Adipose tissue (tissue), 3 donors: ENCODE measurements around the gene MOB3B. TPM values are rescaled to one million over a fixed set of nuclear protein-coding genes. Genes with fewer than 3 reads are reported as not detected.
A peak's percentile ranks its signal among the peaks of the same experiment; 100 is the strongest.

Experiments
- H3K27ac ChIP-seq: one replicate; pipeline ENCODE4 v1.5.1; 2013; ENCODE audit warnings: low read depth, low read length
- WGBS, 3 donors: extraction: QIAGEN DNeasy Blood & Tissue Kit; methylation state at CpG; one replicate each; pipeline ENCODE4 v1.1.7; 2013; 5-methylcytosine and 5-hydroxymethylcytosine counted together
- polyA plus RNA-seq, 3 donors: library from polyadenylated mRNA; stranded (reverse); fragments of 200-250 nt; gene quantifications; one replicate each; pipeline ENCODE4 v1.2.3, GENCODE V29; 2013
- donor health status: healthy with polysubstance abuse.
- donor health status: Bipolar disorder and iron deficiency.
- donor health status: healthy.

The MOB3B gene
- polyA plus RNA-seq, 3 donors: 1.7 to 3.5 (median 3.3) TPM

DNA sequence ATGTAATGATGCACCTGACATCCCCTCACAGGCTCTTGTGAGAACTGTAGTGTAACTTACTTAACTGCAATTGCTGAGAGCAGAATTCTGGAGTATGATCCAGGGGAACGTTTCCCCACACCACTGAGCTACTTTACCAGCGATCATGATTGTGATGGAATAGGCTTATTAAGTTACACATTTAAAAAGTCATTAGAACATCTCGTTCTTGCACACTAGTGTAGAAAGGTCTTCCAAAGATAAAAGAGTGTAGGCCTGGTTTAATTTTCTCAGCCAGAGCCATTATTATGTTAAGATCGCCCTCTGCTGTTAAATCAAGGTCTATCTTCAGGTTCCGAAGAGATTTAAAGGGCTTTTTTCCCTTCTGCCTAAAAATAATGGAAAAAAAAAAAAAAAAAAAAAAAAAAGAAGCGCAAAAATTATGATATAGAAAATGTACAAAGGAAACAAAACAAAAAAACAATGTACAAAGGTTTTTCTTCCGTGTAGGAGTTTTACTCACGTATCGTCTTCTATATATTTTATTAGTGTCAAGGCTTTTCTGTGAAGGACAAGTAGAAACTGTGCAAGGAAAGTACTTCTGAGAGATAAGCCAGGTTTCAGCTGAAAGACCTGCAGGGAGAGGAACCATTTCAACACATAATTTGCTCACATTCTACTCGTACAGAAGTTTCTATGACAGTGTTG lies 18.6 kb upstream of the MOB3B start:
- no peak overlapping the region for H3K27ac ChIP-seq
- 42 to 56% (median 50%) methylated on average over 10 of the region's 10 CpGs for WGBS, 3 donors

DNA sequence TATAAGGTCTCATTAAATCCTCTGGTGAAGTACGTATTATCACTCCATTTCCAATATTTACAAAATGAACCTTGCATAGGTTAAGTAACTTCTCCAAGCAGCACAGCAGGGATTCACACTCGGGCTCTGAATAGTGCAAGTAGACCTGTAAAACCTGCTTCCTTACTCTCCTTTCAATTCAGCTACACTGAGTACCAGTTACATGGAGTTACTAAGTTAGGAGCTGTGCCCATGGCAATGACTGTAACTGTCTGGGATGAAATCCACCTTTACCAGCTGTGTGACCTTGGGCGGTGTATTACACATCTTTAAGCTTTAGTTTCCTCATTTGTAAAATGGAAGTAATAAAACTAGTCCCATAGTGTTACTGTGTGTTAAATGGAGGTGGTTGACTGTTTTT lies 15.9 kb upstream of the MOB3B start:
- 60 to 94% (median 92%) methylated on average over 3 of the region's 3 CpGs for WGBS, 3 donors
- no peak overlapping the region for H3K27ac ChIP-seq

DNA sequence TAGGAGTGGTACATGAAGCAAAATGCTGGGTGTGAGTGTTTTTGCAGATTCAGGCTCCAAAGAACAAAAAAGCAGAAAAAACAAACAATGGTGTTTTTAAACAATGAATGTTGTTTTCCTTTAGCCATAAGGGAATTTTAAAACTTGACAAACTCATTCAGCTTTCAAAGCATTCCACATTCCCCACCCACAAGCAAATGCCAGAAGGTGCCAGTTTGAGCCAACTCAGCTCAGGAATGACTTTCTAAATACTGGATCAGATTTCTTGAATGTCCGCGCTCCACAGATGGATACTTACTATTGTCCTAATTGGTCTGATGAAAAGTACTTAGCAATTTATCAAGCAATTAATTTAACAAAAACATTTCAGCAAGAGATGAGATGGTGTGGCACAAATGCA lies 12.9 kb upstream of the MOB3B start:
- no peak overlapping the region for H3K27ac ChIP-seq

DNA sequence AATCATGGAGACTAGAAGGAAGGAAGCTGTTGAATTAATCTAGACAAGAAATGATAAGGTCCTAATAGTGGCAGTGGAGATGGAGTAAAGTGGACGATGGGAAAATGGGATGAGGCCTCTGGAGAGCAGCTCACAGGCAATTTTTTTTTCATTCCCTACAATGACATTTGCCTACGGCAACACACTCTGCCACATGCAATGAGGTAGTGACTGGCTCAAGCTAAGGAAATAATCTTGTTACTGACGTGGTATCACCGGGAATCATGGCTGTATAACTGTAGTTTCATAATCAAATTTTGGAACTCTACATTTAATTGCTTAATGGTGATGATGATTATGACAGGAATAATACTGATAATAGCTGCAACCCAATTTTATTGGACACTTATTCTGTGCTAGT lies 12.1 kb upstream of the MOB3B start:
- 64 to 95% (median 94%) methylated on average over 4 of the region's 4 CpGs for WGBS, 3 donors

More for the DNA sequence above, 12.9 kb upstream of the MOB3B start:
- 89 to 98% (median 92%) methylated on average over 2 of the region's 2 CpGs for WGBS, 3 donors

DNA sequence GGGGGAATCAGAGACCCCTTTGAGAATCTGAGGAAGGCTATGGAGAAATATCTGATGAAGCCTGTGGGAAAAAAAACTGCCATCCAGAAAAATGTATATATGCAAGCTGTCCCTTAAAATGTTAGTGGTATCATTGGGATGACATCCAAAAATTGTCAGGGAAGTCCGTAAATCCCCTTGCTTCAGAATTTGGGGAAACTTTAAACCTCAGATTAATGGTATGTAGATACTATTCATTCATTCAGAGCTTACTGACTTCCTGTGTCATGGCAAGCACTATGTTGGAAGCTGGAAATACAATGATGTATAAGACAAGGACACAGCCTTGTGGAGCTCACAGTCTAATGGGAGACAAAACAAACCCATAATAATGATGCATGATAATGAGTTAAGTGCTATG lies 10.9 kb upstream of the MOB3B start:
- H3K27ac ChIP-seq: no peak overlapping the region
- 58 to 77% (median 59%) methylated on average over 1 of the region's 1 CpG for WGBS, 3 donors

More for the DNA sequence above, 12.1 kb upstream of the MOB3B start:
- H3K27ac ChIP-seq: no peak overlapping the region

DNA sequence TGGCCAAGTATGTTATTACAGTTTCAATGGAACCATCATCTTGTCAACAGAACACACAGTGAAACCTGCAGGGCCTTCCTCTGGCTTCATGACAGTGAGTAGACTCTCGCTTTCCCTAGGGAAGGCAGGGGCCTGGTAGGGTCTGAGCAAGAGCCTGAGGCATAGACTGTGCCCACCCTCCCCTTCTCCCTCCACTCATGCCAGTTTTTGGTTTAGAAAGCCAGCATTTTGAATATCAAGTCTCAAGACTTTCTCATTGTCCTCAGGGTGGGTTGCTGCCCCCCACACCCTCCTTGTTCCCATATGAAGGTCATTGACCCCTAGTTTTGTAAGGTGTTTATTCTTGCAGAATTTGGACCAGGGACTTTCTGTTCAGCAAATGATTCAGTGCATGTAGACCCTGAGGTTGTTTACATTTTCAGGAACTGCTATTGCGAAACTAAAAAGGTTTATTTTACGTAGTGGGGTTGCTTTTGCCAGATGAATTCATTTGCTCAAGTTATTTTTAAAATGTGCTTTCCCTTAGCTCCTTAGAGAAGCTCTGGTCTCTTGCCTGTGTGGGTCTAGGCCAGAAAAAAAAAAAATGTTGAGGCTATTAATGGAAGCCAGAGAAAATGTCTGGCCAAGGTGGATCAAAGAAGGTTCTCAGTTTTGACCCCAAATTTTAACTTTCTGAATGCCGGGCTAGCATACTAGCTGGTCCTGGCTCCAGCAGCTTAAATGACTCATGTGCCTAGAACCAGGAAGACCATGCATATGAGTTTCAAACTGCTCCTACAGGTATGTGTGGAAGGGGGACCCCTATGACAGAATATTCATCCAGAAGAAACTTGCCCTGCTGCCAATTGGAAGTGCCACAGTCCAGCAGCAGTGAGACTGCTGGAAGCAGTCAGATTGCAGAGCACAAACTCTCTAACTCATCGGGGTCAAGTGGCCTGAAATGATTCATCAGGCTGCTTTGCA lies 10.1 kb upstream of the MOB3B start:
- 51 to 59% (median 56%) methylated on average over 5 of the region's 5 CpGs for WGBS, 3 donors
- no peak overlapping the region for H3K27ac ChIP-seq

DNA sequence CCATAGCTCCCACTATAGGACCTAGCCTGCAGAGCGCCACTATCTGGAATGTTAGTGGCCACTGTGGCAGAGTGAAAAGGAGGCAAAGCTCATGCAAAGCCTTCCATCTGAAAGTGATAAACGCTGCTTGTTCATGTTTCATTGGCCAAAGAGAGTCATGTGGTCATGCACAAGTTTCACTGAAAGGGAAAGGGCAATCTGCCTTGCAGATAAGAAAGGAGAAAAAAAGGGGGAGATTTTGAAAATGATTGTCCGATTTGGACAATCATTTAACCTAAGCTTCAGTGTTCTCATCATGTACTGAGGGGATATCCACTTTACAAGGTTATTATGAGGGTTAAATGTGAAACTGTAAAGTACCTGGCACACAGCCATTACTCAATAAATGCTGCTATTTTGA lies 9.0 kb upstream of the MOB3B start:
- H3K27ac ChIP-seq: no peak overlapping the region
- WGBS, 3 donors: 76 to 91% (median 87%) methylated on average over 3 of the region's 3 CpGs

DNA sequence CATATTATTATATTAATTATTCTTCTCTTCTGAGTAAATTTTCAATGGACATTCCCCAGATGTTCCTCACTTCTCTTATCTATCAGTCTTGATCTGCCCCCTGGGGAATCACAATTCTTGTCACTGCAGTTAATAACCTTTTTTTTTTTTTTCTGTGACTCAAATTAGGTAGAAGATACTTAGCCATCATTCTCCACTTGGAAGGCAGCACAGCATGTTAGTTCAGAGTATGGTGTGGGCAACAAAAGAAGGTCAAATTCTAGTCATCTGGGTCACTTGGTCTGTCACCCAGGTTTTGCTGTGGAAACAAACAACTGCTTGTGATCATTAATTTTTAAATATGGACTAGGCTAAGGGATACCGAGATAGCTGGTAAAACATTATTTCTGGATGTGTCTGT lies 8.1 kb upstream of the MOB3B start:
- 68 to 100% (median 95%) methylated on average over 1 of the region's 1 CpG for WGBS, 3 donors
- H3K27ac ChIP-seq: no peak overlapping the region

DNA sequence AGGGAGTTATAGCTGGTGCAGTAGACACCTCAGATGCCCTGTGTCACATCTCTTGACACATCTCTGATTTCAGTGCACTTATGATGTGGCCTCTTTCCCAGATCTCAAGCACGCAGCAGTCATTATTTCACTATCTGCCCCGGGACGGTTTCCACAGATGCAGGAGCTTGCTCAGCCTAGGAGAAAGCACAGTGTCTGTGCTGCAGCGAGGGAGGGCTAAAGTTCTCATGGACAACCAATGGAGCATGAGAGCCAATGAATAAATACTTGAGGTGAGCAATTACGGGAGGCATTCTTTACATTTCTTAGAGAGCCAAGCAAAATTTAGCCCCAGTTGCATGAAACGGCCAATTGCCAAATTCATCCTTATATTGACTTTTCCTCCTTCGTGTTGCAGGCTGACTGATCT lies 7.4 kb upstream of the MOB3B start:
- no peak overlapping the region for H3K27ac ChIP-seq
- WGBS, 3 donors: 75 to 94% (median 87%) methylated on average over 7 of the region's 7 CpGs

DNA sequence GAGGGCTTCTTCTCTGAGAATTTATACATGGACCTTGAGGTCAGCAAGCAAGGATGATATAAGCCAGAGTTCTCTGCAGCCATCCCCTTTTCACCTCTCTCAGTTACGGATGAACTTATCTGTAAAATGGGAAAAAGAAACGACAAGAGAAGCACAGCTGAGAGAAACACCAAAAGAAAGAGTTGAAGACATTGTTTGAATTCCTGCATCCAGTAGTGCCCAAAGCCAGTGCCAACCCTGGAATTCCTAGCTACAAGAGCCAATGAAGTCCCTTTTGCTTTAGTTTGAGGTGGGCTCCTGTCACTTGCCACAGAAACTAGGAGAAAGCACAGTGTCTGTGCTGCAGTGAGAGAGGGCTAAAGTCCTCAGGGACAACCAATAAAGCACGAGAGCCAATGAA lies 6.6 kb upstream of the MOB3B start:
- 77 to 95% (median 85%) methylated on average over 3 of the region's 3 CpGs for WGBS, 3 donors
- no peak overlapping the region for H3K27ac ChIP-seq

DNA sequence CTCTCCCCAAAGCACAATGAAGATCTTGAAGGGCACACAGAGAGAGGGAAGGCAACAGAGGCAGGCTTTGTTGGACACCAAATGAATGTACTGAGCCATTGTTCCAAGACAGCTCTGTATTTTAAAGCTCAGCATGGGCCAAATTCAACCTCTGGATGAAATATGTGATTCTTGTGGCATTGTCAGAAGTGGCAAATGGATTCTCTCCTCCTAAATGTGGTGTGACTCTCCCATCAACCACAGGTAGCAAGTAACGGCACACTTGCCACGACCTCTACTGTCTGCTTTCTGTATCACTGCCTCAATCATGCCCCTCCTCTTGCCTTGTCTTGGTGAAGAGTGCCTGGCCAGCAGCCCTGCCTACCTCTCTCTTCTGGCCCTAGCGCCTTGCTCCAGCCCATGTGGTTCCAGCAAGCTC lies 6.1 kb upstream of the MOB3B start:
- H3K27ac ChIP-seq: no peak overlapping the region
- 81 to 90% (median 82%) methylated on average over 3 of the region's 3 CpGs for WGBS, 3 donors

DNA sequence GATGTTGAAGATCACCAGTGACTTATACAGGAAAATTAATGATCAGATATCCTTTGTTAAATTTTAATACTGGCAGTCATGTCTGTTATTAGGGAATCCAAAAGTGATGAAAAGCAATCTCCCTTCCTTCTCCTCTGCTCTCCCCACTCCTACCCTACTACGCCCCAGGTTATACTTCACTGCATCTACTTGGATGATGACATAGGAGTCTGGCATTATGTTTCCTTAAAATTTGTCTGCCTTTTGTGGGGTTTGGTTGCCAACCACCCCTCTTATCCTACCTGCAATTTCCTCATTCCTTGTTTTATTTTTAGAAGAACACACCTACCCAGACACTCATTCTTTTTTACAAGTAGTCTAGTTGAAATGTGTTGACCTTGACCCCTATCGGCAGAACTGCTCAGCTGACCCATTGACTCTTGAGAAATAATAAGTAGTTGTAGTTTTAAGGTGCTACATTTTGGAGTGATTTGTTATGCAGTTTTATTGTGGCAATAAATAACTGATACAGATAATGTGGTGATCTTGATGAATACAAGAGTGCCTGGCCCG lies 5.1 kb upstream of the MOB3B start:
- WGBS, 3 donors: 67 to 94% (median 81%) methylated on average over 3 of the region's 3 CpGs
- H3K27ac ChIP-seq: no peak overlapping the region

DNA sequence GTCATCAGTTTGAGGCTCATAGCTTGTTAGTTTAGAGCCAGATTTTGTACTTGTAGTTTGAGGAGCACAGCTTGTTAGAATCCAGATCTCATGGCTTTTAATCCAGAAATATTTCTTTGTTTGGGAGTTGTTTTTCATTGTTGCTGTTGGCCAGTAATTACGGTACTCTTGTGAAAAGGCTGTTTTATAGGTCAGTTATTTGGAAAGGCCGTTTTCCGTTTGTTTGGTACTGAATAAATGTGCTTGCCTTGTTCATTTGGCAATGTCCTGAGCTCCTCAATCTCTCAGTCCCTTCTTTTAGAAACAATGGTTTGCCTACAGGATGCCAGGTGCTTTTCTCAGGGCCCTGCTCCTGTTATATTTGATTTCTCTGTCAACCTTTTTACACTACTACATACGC lies 4.5 kb upstream of the MOB3B start:
- WGBS, 3 donors: 51 to 58% (median 52%) methylated on average over 4 of the region's 4 CpGs
- H3K27ac ChIP-seq: no peak overlapping the region

DNA sequence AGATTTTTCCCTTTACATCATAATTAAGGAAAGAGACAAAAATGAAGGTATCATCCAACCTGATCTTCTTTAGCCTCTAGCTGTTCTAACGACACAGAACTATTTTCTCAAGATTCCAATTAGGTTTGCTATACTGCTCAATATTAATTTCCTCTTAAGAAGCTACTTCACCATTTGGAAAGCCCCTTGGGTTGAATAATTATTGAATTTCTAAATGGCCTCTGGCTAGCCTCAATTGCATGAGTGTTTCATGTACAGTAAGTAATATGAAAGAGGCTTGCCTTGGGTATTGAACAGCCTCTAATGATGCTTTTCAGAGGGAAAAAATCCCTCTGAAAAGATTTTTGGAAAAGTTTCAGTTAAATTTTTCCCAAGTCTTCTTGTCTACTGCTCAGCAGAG lies 3.7 kb upstream of the MOB3B start:
- WGBS, 3 donors: 86 to 94% (median 88%) methylated on average over 1 of the region's 1 CpG
- H3K27ac ChIP-seq: no peak overlapping the region

DNA sequence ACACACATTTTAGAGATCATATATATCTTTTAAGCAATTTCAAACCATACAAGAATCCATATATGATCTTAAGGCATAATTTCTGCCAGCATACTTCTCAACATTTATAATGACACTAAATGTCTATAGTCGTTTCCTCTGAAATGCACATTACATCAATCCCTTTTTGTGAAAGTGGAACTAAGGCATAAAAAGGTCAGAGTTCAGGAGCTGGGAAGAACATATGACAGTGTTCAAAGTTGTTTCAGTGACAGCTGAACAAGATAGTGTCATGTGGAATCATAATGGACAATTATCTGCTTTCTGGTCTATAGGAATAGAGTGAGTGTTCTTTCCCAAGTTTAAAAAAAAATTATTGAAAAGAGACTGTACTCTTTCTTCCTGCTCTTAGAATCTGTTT lies 2.4 kb upstream of the MOB3B start:
- WGBS, 3 donors: 68 to 81% (median 76%) methylated on average over 1 of the region's 1 CpG
- H3K27ac ChIP-seq: no peak overlapping the region

DNA sequence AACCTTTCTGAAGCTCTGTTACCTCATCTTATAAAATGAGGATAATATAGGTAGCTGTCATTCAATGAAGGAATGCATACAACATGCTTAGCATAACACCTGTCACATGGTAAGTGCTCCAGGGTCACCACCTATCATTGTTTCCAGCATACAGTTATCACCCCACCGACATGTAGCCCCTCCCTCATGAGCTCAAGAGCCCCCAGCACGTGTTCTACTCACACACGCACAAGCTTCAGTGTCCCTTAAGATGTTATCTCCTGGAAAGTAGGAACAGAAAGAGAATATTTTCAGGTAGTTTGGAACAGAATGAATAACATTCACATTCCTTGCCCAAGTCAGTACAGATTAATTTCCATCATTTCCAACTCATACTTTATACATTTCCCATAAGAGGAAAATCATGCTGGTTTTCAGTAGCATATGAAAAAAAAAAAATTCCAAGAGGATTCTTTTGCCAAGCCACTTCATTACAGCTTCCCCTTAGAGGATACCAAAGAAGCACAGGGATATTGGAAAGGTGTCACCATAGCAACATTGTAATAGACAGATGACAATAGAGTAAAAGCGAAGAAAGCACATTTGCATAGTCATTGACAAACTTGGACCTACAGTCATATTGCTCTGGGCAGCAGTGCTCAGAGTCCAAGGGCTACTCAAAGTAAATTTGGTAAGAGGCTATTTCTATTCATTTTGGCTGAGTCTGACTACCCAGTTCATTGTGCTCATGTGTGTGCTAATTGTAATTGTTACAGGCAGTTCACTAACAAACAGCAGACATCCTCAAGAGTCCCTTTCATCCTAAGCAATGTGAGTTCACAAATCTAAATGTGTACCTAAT lies 1.5 kb upstream of the MOB3B start:
- 67 to 84% (median 78%) methylated on average over 4 of the region's 4 CpGs for WGBS, 3 donors
- no peak overlapping the region for H3K27ac ChIP-seq

DNA sequence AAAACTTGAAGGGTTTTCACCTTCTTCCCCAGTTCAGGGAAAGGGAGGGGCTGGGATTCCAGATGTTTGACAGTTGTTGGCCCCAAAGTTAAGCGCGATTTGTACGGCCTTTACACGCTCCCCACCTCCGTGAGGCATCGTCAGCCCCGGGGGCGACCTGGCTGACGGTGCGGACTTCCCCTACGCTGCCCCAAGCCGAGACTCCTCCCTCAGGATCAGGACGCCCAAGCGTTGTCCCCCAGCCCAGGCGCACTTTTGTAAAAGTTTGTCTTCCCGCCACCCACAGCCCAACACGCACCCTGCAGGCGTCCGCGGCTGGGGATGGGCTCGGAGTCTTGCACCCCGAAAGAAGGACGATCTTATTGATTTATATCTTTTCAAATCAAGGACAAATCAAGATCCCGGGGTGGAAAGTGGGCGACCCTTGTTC lies 713 bp downstream of the MOB3B start:
- peak overlapping the region; percentile 73 for H3K27ac ChIP-seq
- WGBS, 3 donors: 0 to 1% (median 0%) methylated on average over 25 of the region's 25 CpGs

DNA sequence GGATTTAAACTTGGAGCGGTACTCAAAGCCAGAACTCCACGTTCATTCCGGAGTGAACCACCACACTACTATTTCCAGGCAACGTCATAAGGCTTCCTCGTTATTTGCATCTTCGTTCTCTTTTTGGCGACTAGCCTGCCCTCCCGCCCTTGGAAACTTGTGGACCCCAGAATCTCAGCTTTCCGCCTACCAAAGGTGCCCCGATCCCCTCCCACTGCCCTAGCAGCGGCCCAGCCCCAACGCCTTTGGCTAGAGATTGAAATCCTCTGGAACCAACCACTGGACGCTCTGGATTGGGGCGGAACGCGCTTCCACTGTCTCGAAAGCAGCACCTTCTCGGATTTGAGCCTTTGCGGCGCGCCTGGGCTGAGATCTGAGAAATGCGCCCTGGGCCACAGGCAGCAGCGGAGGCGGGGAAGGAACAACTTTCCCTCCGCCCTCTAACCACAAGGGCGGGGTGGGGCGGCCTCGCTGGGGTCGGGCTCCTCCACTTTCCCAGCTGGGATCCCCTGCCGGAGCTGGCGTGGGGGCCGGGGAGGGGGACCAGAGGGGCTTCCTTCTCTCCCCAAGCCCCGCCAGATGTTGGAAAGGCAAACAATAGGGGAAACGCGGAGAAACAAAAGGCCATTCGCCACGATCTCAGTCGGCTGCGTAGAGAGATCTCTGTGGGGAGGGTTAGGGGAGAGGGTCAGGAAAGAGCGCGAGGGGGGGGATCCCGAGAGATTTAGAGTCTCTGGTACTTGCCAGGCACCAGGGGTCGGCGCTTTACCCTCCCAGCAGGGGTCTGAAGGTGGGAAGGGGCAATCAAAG lies 1.3 kb downstream of the MOB3B start:
- H3K27ac ChIP-seq: peak overlapping the region; percentile 73
- 3 to 5% (median 3%) methylated on average over 44 of the region's 44 CpGs for WGBS, 3 donors
